ENCODE data around the gene ZCCHC3.

DNA sequence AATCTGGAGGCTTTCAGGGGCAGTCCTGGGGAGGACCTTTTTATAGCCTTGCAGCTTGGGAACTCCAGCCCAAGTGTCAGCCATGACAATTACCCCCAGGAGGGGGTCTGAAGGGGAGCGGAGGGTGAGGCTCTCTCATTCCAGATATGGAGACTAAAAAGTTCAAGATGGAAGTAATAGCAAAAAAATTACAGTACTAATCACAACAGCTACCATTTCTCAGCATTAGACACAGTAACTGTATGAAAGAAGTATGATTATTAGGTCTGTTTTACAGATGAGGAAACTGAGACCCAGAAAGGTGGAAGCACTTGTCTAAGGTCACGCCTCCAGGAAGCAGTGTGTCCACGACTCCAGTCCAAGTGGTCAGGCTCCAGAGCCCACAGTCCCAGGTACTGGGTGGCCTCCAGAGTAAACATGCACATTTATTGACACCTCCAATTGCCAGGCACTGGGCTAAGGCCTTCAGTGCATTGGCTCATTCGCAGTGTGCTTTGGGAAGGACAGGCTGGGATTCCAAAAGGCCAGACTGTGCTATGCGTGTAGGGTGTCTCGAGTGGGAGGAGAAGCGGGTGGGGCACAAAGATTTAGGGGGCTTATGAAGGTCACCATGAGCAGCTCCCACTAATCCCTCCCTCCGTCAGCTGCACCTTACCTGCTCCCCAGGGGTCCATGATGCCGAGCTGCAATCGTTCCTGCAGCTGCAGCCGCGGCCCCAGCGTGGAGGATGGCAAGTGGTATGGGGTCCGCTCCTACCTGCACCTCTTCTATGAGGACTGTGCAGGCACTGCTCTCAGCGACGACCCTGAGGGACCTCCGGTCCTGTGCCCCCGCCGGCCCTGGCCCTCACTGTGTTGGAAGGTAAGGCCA lies 51.8 kb downstream of the ZCCHC3 start:
- no peak for TF ChIP-seq POLR2A (IDR thresholded peaks at IDR 0.05)
- TF ChIP-seq, protein P1, sequence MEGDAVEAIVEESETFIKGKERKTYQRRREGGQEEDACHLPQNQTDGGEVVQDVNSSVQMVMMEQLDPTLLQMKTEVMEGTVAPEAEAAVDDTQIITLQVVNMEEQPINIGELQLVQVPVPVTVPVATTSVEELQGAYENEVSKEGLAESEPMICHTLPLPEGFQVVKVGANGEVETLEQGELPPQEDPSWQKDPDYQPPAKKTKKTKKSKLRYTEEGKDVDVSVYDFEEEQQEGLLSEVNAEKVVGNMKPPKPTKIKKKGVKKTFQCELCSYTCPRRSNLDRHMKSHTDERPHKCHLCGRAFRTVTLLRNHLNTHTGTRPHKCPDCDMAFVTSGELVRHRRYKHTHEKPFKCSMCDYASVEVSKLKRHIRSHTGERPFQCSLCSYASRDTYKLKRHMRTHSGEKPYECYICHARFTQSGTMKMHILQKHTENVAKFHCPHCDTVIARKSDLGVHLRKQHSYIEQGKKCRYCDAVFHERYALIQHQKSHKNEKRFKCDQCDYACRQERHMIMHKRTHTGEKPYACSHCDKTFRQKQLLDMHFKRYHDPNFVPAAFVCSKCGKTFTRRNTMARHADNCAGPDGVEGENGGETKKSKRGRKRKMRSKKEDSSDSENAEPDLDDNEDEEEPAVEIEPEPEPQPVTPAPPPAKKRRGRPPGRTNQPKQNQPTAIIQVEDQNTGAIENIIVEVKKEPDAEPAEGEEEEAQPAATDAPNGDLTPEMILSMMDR (IDR thresholded peaks at IDR 0.05): no peak
